ENCODE data around the gene KIF26B. TPM values are rescaled to one million over a fixed set of nuclear protein-coding genes. Genes with fewer than 3 reads are reported as not detected.

Gene KIF26B
- polyA plus RNA-seq, 2 of the 4 experiments (the other 2 are of a cell fraction) = 0.01 to 0.04 TPM

DNA sequence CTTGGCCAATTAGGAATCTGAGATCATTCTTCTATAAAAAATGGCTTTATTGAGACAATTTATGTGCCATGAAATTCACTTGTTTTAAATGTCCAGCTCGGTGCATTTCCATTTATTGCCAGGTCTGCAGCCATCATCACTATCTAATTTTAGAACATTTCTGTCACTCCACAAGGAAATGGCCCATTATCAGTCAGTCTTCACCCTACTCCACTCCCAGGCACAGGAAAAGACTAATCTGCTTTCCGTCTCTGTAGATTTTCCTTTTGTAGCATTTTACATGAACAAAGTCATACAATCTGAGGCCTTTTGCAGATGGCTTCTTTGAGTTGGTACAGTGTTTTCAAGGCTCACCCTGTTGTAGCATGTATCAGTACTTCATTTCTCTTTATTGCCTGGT lies 27.2 kb downstream of the KIF26B start:
- H3K4me1 ChIP-seq = no peaks in the 10 kb centered on the region
- WGBS (ENCODE audit: missing lambda C conversion rate) = 74% methylated on average over 2 of the region's 2 CpGs
- ATAC-seq = no peak
- H3K4me3 ChIP-seq = no peak overlapping the region
- no peak overlapping the region for H3K4me2 ChIP-seq
- TF ChIP-seq PHF8 (IDR thresholded peaks at IDR 0.05; ENCODE audit: borderline replicate concordance, low read depth) (no peak), TFCP2L1 (CRISPR knock-in tag; IDR thresholded peaks at IDR 0.05) (no peak), RNF2 (IDR thresholded peaks at IDR 0.05; ENCODE audit: borderline replicate concordance, low read depth) (no peak), HEYL (CRISPR knock-in tag; IDR thresholded peaks at IDR 0.05) (no peak), ZSCAN20 (CRISPR knock-in tag; IDR thresholded peaks at IDR 0.05) (no peak), ZC3H11A (IDR thresholded peaks at IDR 0.05) (no peak), CHD2 (IDR thresholded peaks at IDR 0.05; ENCODE audit: low read length, partially characterized antibody) (no peak), EHF (CRISPR knock-in tag; IDR thresholded peaks at IDR 0.05) (no peak)
- TF ChIP-seq, protein P1, sequence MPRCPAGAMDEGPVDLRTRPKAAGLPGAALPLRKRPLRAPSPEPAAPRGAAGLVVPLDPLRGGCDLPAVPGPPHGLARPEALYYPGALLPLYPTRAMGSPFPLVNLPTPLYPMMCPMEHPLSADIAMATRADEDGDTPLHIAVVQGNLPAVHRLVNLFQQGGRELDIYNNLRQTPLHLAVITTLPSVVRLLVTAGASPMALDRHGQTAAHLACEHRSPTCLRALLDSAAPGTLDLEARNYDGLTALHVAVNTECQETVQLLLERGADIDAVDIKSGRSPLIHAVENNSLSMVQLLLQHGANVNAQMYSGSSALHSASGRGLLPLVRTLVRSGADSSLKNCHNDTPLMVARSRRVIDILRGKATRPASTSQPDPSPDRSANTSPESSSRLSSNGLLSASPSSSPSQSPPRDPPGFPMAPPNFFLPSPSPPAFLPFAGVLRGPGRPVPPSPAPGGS (IDR thresholded peaks at IDR 0.05) = no peak
- TF ChIP-seq, protein P2, sequence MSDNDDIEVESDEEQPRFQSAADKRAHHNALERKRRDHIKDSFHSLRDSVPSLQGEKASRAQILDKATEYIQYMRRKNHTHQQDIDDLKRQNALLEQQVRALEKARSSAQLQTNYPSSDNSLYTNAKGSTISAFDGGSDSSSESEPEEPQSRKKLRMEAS (IDR thresholded peaks at IDR 0.05) = no peak
- ChIA-PET CTCF (interaction anchor here (0.6 kb wide), 1 partner anchor 791 kb away, joined by 5 read pairs; no protein-coding TSS in a partner anchor), POLR2A (no interaction called here)
- FAIRE-seq = no peak
- no peaks in the 10 kb centered on the region for H3K9me3 ChIP-seq
- no peak overlapping the region for H3K27ac ChIP-seq
- DNase-seq (ENCODE audit: low read depth in 1 of 2, low spot score in 1 of 2) = no peak

DNA sequence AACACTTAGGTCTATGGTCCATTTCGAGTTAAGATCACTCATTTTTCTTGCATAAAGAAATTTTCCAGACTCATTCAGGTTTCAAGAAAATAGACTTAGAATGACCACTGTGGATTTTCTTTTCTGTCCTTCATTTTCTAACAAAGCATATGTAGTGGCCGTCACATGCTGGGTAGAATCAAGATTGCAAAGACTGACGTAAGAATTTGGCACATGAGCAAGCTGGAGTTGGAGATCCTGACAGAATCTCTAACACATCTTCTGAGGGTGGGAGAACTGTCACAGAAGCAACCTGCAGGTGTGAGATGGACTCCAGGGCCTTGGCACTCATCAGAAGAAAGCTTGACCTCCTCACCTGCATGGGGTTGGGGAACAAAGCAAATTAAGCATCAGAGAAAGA lies 28.6 kb downstream of the KIF26B start:
- 21% methylated on average over 3 of the region's 3 CpGs for WGBS (ENCODE audit: missing lambda C conversion rate)
- Histone ChIP-seq H3K4me2 (no peak overlapping the region), H3K9me3 (no peaks in the 10 kb centered on the region), H3K4me3 (no peak overlapping the region), H3K27ac (no peak overlapping the region), H3K4me1 (no peaks in the 10 kb centered on the region)
- CTCF ChIA-PET = interaction anchor here (0.6 to 1.0 kb wide), 2 partner anchors 30 to 620 kb away, joined by 3 to 4 read pairs; no protein-coding TSS in a partner anchor
- DNase-seq (ENCODE audit: low read depth in 1 of 2, low spot score in 1 of 2) = no peak
- no peak for ATAC-seq
- POLR2A ChIA-PET = no interaction called here
- no peak for FAIRE-seq
- TF ChIP-seq, protein P3, sequence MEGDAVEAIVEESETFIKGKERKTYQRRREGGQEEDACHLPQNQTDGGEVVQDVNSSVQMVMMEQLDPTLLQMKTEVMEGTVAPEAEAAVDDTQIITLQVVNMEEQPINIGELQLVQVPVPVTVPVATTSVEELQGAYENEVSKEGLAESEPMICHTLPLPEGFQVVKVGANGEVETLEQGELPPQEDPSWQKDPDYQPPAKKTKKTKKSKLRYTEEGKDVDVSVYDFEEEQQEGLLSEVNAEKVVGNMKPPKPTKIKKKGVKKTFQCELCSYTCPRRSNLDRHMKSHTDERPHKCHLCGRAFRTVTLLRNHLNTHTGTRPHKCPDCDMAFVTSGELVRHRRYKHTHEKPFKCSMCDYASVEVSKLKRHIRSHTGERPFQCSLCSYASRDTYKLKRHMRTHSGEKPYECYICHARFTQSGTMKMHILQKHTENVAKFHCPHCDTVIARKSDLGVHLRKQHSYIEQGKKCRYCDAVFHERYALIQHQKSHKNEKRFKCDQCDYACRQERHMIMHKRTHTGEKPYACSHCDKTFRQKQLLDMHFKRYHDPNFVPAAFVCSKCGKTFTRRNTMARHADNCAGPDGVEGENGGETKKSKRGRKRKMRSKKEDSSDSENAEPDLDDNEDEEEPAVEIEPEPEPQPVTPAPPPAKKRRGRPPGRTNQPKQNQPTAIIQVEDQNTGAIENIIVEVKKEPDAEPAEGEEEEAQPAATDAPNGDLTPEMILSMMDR (IDR thresholded peaks at IDR 0.05) = no peak
- TF ChIP-seq CBX8 (IDR thresholded peaks at IDR 0.05) (no peak), RCOR1 (IDR thresholded peaks at IDR 0.05; ENCODE audit: low read depth, low read length) (no peak), POLR2AphosphoS2 (conservative IDR thresholded peaks at IDR 0.05; ENCODE audit: low read length) (no peak), CHD2 (IDR thresholded peaks at IDR 0.05; ENCODE audit: low read length, partially characterized antibody) (no peak), BHLHE40 (IDR thresholded peaks at IDR 0.05; ENCODE audit: low read depth, low read length) (no peak), RNF2 (IDR thresholded peaks at IDR 0.05; ENCODE audit: borderline replicate concordance, low read depth) (no peak), GATA3 (IDR thresholded peaks at IDR 0.05; ENCODE audit: borderline replicate concordance) (no peak), CEBPB (IDR thresholded peaks at IDR 0.05) (no peak), JUN (IDR thresholded peaks at IDR 0.05) (no peak)
- TF ChIP-seq, protein P4, sequence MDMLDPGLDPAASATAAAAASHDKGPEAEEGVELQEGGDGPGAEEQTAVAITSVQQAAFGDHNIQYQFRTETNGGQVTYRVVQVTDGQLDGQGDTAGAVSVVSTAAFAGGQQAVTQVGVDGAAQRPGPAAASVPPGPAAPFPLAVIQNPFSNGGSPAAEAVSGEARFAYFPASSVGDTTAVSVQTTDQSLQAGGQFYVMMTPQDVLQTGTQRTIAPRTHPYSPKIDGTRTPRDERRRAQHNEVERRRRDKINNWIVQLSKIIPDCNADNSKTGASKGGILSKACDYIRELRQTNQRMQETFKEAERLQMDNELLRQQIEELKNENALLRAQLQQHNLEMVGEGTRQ (IDR thresholded peaks at IDR 0.05) = no peak

DNA sequence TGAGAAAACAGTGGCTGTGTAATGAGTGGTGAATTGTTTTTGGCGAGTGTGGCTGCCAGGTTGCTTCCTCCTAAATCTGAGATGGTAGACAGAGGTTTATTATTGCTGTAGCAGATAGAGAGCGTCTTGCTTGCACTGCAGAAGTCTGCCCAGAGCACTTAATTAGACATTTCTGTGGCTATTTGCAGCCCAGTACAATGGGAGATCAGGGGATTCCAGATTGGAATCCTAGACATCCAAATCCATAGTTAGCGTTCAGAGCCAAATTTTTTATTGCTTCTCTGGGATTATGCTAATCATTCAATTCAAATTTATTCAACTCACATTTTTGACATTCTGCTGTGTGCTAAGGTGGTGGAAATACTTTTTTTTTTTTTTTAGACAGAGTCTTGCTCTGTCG lies 30.0 kb downstream of the KIF26B start:
- ChIA-PET POLR2A (no interaction called here), CTCF (no interaction called here)
- FAIRE-seq (no peak), ATAC-seq (no peak), DNase-seq (ENCODE audit: low read depth in 1 of 2, low spot score in 1 of 2) (no peak)
- H3K4me3 ChIP-seq = no peak overlapping the region
- H3K4me2 ChIP-seq = no peak overlapping the region
- WGBS (ENCODE audit: missing lambda C conversion rate) = 56% methylated on average over 4 of the region's 4 CpGs
- H3K9me3 ChIP-seq = no peaks in the 10 kb centered on the region
- H3K27ac ChIP-seq = no peak overlapping the region
- H3K4me1 ChIP-seq = no peaks in the 10 kb centered on the region
- no peak for TF ChIP-seq HEYL (CRISPR knock-in tag; IDR thresholded peaks at IDR 0.05)
- TF ChIP-seq SMC3 (IDR thresholded peaks at IDR 0.05) = no peak
- no peak for TF ChIP-seq TP53 (CRISPR knock-in tag; IDR thresholded peaks at IDR 0.05)
- no peak for TF ChIP-seq CHD2 (IDR thresholded peaks at IDR 0.05; ENCODE audit: low read length, partially characterized antibody)
- no peak for TF ChIP-seq TFCP2L1 (CRISPR knock-in tag; IDR thresholded peaks at IDR 0.05)
- TF ChIP-seq, protein P5, sequence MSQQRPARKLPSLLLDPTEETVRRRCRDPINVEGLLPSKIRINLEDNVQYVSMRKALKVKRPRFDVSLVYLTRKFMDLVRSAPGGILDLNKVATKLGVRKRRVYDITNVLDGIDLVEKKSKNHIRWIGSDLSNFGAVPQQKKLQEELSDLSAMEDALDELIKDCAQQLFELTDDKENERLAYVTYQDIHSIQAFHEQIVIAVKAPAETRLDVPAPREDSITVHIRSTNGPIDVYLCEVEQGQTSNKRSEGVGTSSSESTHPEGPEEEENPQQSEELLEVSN (IDR thresholded peaks at IDR 0.05; ENCODE audit: borderline replicate concordance, low read depth) = no peak
- TF ChIP-seq, protein P2 (IDR thresholded peaks at IDR 0.05) = no peak
- TF ChIP-seq ZSCAN20 (CRISPR knock-in tag; IDR thresholded peaks at IDR 0.05) = no peak
- TF ChIP-seq, protein P6, sequence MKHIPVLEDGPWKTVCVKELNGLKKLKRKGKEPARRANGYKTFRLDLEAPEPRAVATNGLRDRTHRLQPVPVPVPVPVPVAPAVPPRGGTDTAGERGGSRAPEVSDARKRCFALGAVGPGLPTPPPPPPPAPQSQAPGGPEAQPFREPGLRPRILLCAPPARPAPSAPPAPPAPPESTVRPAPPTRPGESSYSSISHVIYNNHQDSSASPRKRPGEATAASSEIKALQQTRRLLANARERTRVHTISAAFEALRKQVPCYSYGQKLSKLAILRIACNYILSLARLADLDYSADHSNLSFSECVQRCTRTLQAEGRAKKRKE (CRISPR knock-in tag; IDR thresholded peaks at IDR 0.05; ENCODE audit: low read depth) = no peak
- TF ChIP-seq, protein P7, sequence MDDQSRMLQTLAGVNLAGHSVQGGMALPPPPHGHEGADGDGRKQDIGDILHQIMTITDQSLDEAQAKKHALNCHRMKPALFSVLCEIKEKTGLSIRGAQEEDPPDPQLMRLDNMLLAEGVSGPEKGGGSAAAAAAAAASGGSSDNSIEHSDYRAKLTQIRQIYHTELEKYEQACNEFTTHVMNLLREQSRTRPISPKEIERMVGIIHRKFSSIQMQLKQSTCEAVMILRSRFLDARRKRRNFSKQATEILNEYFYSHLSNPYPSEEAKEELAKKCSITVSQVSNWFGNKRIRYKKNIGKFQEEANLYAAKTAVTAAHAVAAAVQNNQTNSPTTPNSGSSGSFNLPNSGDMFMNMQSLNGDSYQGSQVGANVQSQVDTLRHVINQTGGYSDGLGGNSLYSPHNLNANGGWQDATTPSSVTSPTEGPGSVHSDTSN (IDR thresholded peaks at IDR 0.05) = no peak
- no peak for TF ChIP-seq FOSL2 (IDR thresholded peaks at IDR 0.05)
- no peak for TF ChIP-seq FOSL2 (CRISPR knock-in tag; IDR thresholded peaks at IDR 0.05)
- no peak for TF ChIP-seq ESRRA (IDR thresholded peaks at IDR 0.05; ENCODE audit: borderline replicate concordance, low read length)
- TF ChIP-seq RFX5 (IDR thresholded peaks at IDR 0.05) = no peak

Measured in A549 (cell line).